Endothelial cell of umbilical vein (primary cell): Measurements from ENCODE around the gene POGZ. TPM values are rescaled to one million over a fixed set of nuclear protein-coding genes. Genes with fewer than 3 reads are reported as not detected.

Experiments
- BruUV-seq: library from RNA; stranded (reverse); fragments of 400-500 nt; replicated peaks from 2 replicates; lab custom pipeline; 2021; lab: Mats Ljungman, UMichigan
- CTCF ChIA-PET: fragments of 300-600, 350-600 bp; sonication (Branson Sonifier 250); formaldehyde crosslinking; loops from one replicate; lab custom pipeline; 2021; ENCODE audit warnings: antibody characterized with exemption, inconsistent platforms; lab: Charles Lee
- POLR2A ChIA-PET: fragments of 300-600, 350-600 bp; sonication (Branson Sonifier 250); formaldehyde crosslinking; loops from one replicate; lab custom pipeline; 2021; ENCODE audit warnings: antibody characterized with exemption, inconsistent platforms; lab: Charles Lee
- DNase-seq: peaks from one replicate; pipeline ENCODE4 v3.0.0-alpha.2; 2011; ENCODE audit warnings: low read depth, low spot score
- FAIRE-seq: peaks from 2 replicates; lab custom pipeline; 2011; peaks lifted over from hg19 to GRCh38; lab: Jason Lieb, UNC
- H2AFZ ChIP-seq: 2 replicates; pipeline ENCODE4 v1.6.0; 2012; ENCODE audit warnings: low read depth, low read length, control low read depth, inconsistent platforms
- H3K27ac ChIP-seq: 2 replicates; pipeline ENCODE4 v1.5.1; 2011; ENCODE audit warnings: low read depth, mild to moderate bottlenecking, control low read depth, low read length, moderate library complexity; ENCODE audit not compliant: insufficient read depth
- H3K27me3 ChIP-seq, 2 experiments: 2 replicates each; pipeline versions ENCODE4 v1.6.0 to v1.6.1; 2011; ENCODE audit warnings: low read length in 2 of 2, mixed read lengths in 1 of 2; ENCODE audit not compliant: control insufficient read depth in 2 of 2, insufficient read depth in 2 of 2
- H3K36me3 ChIP-seq, 2 experiments: 2 replicates in 1 of 2; 3 replicates in 1 of 2; pipeline ENCODE4 v1.5.1; 2011; ENCODE audit warnings: low read length in 2 of 2, mild to moderate bottlenecking in 1 of 2, moderate library complexity in 1 of 2; ENCODE audit not compliant: control insufficient read depth in 2 of 2, insufficient read depth in 2 of 2; ENCODE audit errors: extremely low read depth in 1 of 2
- H3K4me1 ChIP-seq: 3 replicates; pipeline ENCODE4 v1.5.1; 2011; ENCODE audit warnings: mild to moderate bottlenecking, low read length; ENCODE audit not compliant: control insufficient read depth, insufficient read depth; ENCODE audit errors: extremely low read depth
- H3K4me2 ChIP-seq: 2 replicates; pipeline ENCODE4 v1.6.1; 2011; ENCODE audit warnings: low read length, control low read depth, mixed read lengths; ENCODE audit not compliant: insufficient read depth
- H3K4me3 ChIP-seq, 3 experiments: fragments of 200-600 bp in 1 of 3; sonication (generic), shearing (Covaris generic) in 1 of 3; replicated peaks in 1 of 3; 2 replicates each; pipeline ENCODE4 v1.5.1; 2011 to 2016; ENCODE audit warnings: control low read depth in 3 of 3, low read length in 3 of 3, mild to moderate bottlenecking in 2 of 3, inconsistent platforms in 1 of 3, low read depth in 1 of 3, moderate library complexity in 1 of 3; ENCODE audit not compliant: insufficient read depth in 1 of 3
- H3K79me2 ChIP-seq: 2 replicates; pipeline ENCODE4 v1.6.0; 2012; ENCODE audit warnings: low read length, inconsistent platforms; ENCODE audit not compliant: control insufficient read depth, insufficient read depth
- H3K9ac ChIP-seq: replicated peaks from 2 replicates; pipeline ENCODE3; 2011; ENCODE audit warnings: low read length, control low read depth; ENCODE audit not compliant: insufficient read depth; ENCODE audit errors: extremely low read depth
- H3K9me1 ChIP-seq: replicated peaks from 3 replicates; pipeline ENCODE4 v1.6.0; 2011; ENCODE audit warnings: mild to moderate bottlenecking, low read length; ENCODE audit not compliant: control insufficient read depth, insufficient read depth; ENCODE audit errors: extremely low read depth
- H3K9me3 ChIP-seq: replicated peaks from 2 replicates; pipeline ENCODE4 v1.5.1; 2012; ENCODE audit warnings: low read length, inconsistent platforms; ENCODE audit not compliant: control insufficient read depth, insufficient read depth
- H4K20me1 ChIP-seq: replicated peaks from 2 replicates; pipeline ENCODE3; 2011; ENCODE audit warnings: mild to moderate bottlenecking, low read length; ENCODE audit not compliant: control insufficient read depth, insufficient read depth; ENCODE audit errors: extremely low read depth
- CTCF ChIP-seq, 2 donors: IDR thresholded peaks; 1 replicate in 1 of 2; 2 replicates in 1 of 2; pipeline ENCODE4 v1.5.1; 2011; ENCODE audit warnings: low read length in 2 of 2, mild to moderate bottlenecking in 2 of 2, moderate library complexity in 2 of 2, control low read depth in 1 of 2, inconsistent platforms in 1 of 2, low read depth in 1 of 2; ENCODE audit not compliant: insufficient read depth in 1 of 2; ENCODE audit errors: extremely low read depth in 1 of 2
- EZH2 ChIP-seq: IDR thresholded peaks from 2 replicates; pipeline ENCODE4 v1.6.1; 2012; ENCODE audit warnings: borderline replicate concordance, low read depth, mild to moderate bottlenecking, moderate library complexity, low read length, inconsistent platforms; ENCODE audit not compliant: severe bottlenecking
- FOS ChIP-seq: IDR thresholded peaks from 2 replicates; pipeline ENCODE4 v1.6.1; 2011; ENCODE audit warnings: mild to moderate bottlenecking, low read length, moderate library complexity, borderline replicate concordance; ENCODE audit not compliant: insufficient read depth
- GATA2 ChIP-seq: IDR thresholded peaks from 2 replicates; pipeline ENCODE4 v1.7.0; 2011; ENCODE audit warnings: low read depth, mild to moderate bottlenecking, moderate library complexity, mixed read lengths, low read length; ENCODE audit not compliant: insufficient read length, insufficient read depth
- JUN ChIP-seq: IDR thresholded peaks from 2 replicates; pipeline ENCODE4 v1.6.1; 2011; ENCODE audit warnings: borderline replicate concordance, low read depth; ENCODE audit not compliant: insufficient read length, insufficient read depth
- MAX ChIP-seq: IDR thresholded peaks from 2 replicates; pipeline ENCODE4 v1.6.1; 2011; ENCODE audit not compliant: insufficient read depth, insufficient read length
- MYC ChIP-seq: IDR thresholded peaks from one replicate; pipeline ENCODE4 v1.6.1; 2011; ENCODE audit warnings: mild to moderate bottlenecking, low read depth, low read length
- POLR2A ChIP-seq: IDR thresholded peaks from 2 replicates; pipeline ENCODE4 v1.6.1; 2012; ENCODE audit warnings: low read depth, mild to moderate bottlenecking, control low read depth, low read length
- POLR2AphosphoS5 ChIP-seq: IDR thresholded peaks from 2 replicates; pipeline ENCODE4 v1.6.1; 2012; ENCODE audit warnings: low read depth, mild to moderate bottlenecking, control low read depth, low read length, moderate library complexity; ENCODE audit not compliant: insufficient read depth
- dilution Hi-C: fragments of 300-500 bp; cut with MboI; formaldehyde crosslinking; loops from one replicate; pipeline ENCODE4 v1.15.0; 2019; ENCODE audit warnings: low sequenced_read_pairs; ENCODE audit not compliant: extremely low pct_ligation_motif_present
- intact Hi-C: fragments of 100-400 bp; cut with micrococcal nuclease; formaldehyde crosslinking; loops from one replicate; pipeline ENCODE4 v1.10.0; 2022
- polyA plus RNA-seq, 4 experiments: library from polyadenylated mRNA; depleted of rRNA in 3 of 4; stranded (reverse) in 3 of 4; unstranded in 1 of 4; fragments of >200 nt; gene quantifications; 2 replicates each; pipeline versions ENCODE4 v1.2.1 to v1.2.3, GENCODE V29; 2011 to 2012; ENCODE audit warnings: missing spikeins in 1 of 4
- total RNA-seq: library from RNA; stranded (reverse); gene quantifications from 2 replicates; pipeline ENCODE4 v1.2.3, GENCODE V29; 2021

POGZ gene
- total and polyA plus RNA-seq, 2 donors (not counting 3 experiments of a cell fraction or from before 2014, with no cell fraction given): 50.7 to 96.7 TPM

GRCh38 chr1:151407304-151407703 lies 52.0 kb downstream of the POGZ start:
- H3K27ac ChIP-seq: no peak overlapping the region
- no peaks in the 10 kb centered on the region for H3K79me2 ChIP-seq
- dilution Hi-C loops: no loop called here
- ChIA-PET CTCF (interaction anchor here (0.6 to 2.2 kb wide), 4 partner anchors 9 to 106 kb away, joined by 3 to 7 read pairs (median 4); no protein-coding TSS in a partner anchor), POLR2A (no interaction called here)
- no peak for FAIRE-seq
- intact Hi-C loops: no loop called here
- H3K27me3 ChIP-seq: no peaks in the 10 kb centered on the region
- no peak overlapping the region for H3K9ac ChIP-seq
- no peaks in the 10 kb centered on the region for H3K9me3 ChIP-seq
- no peak overlapping the region for H3K4me3 ChIP-seq
- no peak overlapping the region for H2AFZ ChIP-seq
- H4K20me1 ChIP-seq: no peaks in the 10 kb centered on the region
- DNase-seq: no peak
- H3K36me3 ChIP-seq: peaks cover 36 to 39% of the 10 kb centered on the region in 2 experiments
- no peaks in the 10 kb centered on the region for H3K9me1 ChIP-seq
- no peak overlapping the region for H3K4me2 ChIP-seq
- no peak for TF ChIP-seq FOS
- TF ChIP-seq GATA2: no peak
- no peak for TF ChIP-seq POLR2A
- no peak for TF ChIP-seq CTCF (IDR thresholded peaks at IDR 0.05; ENCODE audit: extremely low read depth in 1 of 2, insufficient read depth in 1 of 2, low read depth in 1 of 2, low read length in 2 of 2)
- no peak for TF ChIP-seq MAX
- no peak for TF ChIP-seq POLR2AphosphoS5
- no peak for TF ChIP-seq JUN
- no peak for TF ChIP-seq EZH2
- no peak for TF ChIP-seq MYC
- no peaks in the 10 kb centered on the region for H3K4me1 ChIP-seq
- BruUV-seq: no TSS peak
